ENCODE results near the gene CHRNA1.
"Not testable (repeated sequence)": the region's sequence is repeated elsewhere in the genome, so short reads cannot be mapped to it uniquely, and the experiment has no call there.

Gene CHRNA1

DNA sequence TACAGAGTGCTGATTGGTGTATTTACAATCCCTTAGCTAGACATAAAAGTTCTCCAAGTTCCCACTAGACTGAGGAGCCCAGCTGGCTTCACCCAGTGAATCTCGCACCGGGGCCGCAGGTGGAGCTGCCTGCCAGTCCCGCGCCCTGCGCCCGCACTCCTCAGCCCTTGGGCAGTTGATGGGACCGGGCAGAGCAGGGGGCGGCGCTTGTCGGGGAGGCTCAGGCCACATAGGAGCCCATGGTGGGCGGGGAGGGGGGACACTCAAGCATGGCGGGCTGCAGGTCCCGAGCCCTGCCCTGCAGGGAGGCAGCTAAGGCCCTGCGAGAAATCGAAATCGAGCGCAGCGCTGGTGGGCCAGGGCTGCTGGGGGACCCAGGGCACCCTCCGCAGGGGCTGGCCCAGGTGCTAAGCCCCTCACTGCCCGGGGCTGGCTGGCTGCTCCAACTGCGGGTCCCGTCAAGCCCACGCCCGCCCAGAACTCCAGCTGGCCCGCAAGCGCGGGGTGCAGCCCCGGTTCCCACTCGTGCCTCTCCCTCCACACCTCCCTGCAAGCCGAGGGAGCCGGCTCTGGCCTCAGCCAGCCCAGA, 54.8 kb downstream of the CHRNA1 start:
- not testable (repeated sequence) for DNase-seq

DNA sequence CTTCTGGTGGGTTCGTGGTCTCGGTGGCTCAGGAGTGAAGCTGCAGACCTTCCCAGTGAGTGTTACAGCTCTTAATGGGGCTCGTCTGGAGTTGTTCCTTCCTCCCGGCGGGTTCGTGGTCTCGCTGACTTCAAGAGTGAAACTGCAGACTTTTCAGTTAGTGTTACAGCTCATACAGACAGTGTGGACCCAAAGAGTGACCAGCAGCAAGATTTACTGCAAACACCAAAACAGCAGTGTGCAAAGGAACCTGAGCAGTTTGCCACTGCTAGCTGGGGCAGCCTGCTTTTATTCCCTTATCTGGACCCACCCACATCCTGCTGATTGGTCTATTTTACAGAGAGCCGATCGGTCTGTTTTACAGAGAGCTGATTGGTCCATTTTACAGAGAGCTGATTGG, 55.6 kb downstream of the CHRNA1 start:
- no peak for DNase-seq

DNA sequence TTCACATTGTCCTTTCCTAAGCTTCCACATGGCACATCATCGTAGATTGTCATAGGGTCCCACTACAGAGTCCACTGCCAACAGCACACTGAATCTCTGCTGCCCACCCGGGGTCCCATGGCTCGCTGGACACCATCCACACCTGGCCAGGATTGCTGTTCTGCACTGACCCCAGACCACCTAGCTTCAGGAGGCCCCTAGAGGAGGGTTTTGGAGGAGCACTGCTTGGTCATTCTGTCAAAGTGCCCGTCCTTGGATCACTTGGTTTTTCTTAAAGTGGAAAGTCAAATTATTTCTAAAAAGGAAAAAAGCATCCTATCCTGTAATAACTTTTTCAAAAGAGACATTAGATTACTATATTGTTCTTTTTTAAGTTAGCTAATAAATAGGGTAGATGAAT, 59.0 kb downstream of the CHRNA1 start:
- no peak for DNase-seq

DNA sequence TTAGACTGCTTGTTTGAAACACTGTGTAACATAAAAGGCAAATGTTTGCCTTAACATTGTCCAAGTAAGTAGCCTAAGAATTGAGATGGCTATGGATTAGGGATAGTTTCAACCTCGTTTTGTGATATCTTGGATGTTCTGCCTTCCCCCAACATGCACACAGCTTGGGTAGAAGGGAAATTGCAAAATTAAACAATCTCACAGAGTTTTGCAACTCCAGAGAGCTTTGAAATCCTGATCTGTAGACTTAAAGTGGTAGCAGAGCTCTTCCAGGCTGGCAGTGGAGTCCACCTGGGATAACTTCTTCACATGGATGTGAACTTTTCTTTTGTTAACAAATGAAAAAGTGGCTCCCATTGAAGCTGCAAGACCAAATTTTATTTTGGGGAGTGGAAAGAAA, 59.6 kb downstream of the CHRNA1 start:
- no peak for DNase-seq

DNA sequence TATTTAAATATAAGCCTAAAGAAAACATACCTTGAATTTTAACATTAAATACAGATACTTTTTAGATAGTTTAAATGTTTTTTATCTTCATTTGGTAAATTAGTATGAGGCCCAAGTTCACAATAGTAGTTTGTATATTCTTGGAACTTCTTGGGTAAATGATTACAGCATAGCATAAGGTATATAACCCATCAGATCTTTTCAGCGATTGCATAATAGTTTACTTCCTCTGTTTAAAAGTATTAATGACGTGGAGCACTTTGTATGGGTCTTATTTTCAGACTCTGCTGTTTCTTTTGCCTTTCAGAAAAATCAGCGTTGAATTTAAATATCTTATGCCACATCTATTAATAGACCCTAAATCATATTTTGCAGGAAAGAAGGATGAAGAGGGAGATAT, 60.2 kb downstream of the CHRNA1 start:
- DNase-seq: no peak

DNA sequence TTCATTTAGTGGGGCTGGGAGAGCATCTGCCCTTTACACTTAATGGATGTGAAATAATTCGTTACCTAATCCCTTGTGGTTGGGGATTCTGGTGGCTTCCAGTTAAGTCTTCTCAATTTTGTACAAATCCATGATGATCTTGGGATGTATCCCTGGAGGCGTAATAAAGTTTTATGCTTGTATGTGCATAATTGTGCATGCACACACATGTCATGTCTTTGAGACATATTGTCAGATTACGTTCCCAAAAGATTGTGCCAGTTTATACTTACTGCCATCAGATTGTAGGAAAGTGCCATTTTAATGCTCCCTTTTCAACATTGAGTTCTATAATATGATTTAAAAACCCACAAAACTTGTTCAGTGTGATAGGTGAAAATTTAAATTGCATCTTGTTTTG, 60.8 kb downstream of the CHRNA1 start:
- no peak for DNase-seq

DNA sequence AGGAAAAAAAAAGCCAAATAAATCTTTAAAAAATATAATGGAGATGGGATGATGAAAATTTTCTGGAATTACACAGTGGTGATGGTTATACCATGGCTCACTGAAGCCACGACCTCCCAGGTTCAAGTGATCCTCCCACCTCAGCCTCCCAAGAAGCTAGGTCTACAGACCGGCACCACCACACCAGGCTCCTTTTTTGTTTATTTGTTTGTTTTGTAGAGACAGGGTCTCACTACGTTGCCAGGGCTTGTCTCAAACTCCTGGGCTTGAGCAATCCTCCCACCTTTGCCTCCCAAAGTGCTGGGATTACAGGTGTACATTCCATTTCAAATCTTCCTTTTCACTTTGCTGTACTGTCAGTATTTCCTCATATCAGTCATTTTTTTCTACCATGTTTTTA, 61.7 kb downstream of the CHRNA1 start:
- no peak for DNase-seq

DNA sequence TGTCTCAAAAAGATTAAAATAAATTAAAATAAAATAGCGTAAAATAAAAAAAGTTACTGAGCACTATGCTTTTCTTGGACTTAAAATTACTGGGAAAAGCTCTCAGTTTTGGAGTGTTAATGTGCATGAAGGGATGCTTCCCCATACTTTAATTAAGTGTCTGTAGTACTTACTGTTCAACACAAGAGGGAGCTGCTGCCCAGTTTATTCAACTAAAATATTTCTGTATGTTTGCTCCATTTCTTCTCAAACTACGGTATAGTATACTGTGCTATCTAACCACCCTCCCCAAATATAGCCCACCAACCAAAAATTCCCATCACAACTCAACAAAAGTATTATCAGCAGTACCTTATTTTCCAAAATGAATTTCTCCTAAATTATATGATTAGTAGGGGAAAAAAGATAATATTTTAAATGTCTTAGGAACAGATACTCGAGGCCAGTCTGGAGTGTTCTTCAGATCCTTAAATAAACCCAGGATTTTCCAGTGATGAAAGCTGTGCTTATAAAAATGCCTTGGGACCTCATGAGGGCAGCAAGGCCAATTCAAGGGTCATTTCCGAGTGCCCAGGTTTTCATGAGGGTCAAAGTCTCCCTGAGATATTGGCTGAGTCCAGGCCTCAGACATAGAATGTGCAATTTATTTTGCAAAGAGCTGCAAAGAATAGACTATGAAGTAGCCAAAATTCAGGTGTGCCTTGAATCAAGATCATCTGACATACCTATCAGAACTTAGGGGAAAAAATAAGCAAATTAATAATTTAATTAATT, 64.1 kb downstream of the CHRNA1 start:
- DNase-seq: peak; percentile 74
